HG02642 (cell line): ENCODE measurements around the gene MYO5C.
"Not testable (repeated sequence)": the region's sequence is repeated elsewhere in the genome, so short reads cannot be mapped to it uniquely, and the experiment has no call there.

Experiments used
- ATAC-seq: cut with Tn5 transposase; IDR thresholded peaks from one replicate; pipeline ENCODE4 v1.9.1; 2021; ENCODE audit warnings: mild to moderate bottlenecking; ENCODE audit not compliant: unreplicated experiment, poor library complexity

Gene MYO5C

GRCh38 chr15:52309154-52309548 is 13.5 kb upstream of the MYO5C start:
- ATAC-seq, result peak; percentile 77

- ATAC-seq, result peak; percentile 79
These were observed 13.0 kb upstream of the MYO5C start for GRCh38 chr15:52308446-52309153.

- ATAC-seq, result no peak
These were observed 12.2 kb upstream of the MYO5C start for GRCh38 chr15:52307847-52308246.

GRCh38 chr15:52306270-52306669 is 10.7 kb upstream of the MYO5C start:
- ATAC-seq, result no peak

- ATAC-seq, result no peak
These were observed 7.6 kb upstream of the MYO5C start for GRCh38 chr15:52303093-52303772.

- ATAC-seq, result no peak
These were observed 5.8 kb upstream of the MYO5C start for GRCh38 chr15:52301265-52301847.

- no peak for ATAC-seq
These were observed 653 bp downstream of the MYO5C start for GRCh38 chr15:52294881-52295420.

GRCh38 chr15:52292780-52293392 is 2.7 kb downstream of the MYO5C start:
- ATAC-seq, result no peak

GRCh38 chr15:52291204-52291603 is 4.4 kb downstream of the MYO5C start:
- ATAC-seq, result no peak

- ATAC-seq, result no peak
These were observed 4.8 kb downstream of the MYO5C start for GRCh38 chr15:52290800-52291199.

- ATAC-seq, result no peak
These were observed 5.3 kb downstream of the MYO5C start for GRCh38 chr15:52290329-52290728.

GRCh38 chr15:52289629-52290081 is 5.9 kb downstream of the MYO5C start:
- no peak for ATAC-seq

- ATAC-seq, result no peak
These were observed 6.6 kb downstream of the MYO5C start for GRCh38 chr15:52288986-52289385.

GRCh38 chr15:52288051-52288942 is 7.3 kb downstream of the MYO5C start:
- ATAC-seq, result no peak

GRCh38 chr15:52287114-52287513 is 8.5 kb downstream of the MYO5C start:
- ATAC-seq, result no peak

GRCh38 chr15:52285941-52286340 is 9.7 kb downstream of the MYO5C start:
- not testable (repeated sequence) for ATAC-seq

- no peak for ATAC-seq
These were observed 11.4 kb downstream of the MYO5C start for GRCh38 chr15:52284164-52284563.

GRCh38 chr15:52283281-52283680 is 12.3 kb downstream of the MYO5C start:
- ATAC-seq, result no peak

GRCh38 chr15:52282418-52282817 is 13.2 kb downstream of the MYO5C start:
- no peak for ATAC-seq
